Measurements from ENCODE around the gene SNTG2.
A peak's percentile ranks its signal among the peaks of the same experiment; 100 is the strongest.

The SNTG2 gene

DNA sequence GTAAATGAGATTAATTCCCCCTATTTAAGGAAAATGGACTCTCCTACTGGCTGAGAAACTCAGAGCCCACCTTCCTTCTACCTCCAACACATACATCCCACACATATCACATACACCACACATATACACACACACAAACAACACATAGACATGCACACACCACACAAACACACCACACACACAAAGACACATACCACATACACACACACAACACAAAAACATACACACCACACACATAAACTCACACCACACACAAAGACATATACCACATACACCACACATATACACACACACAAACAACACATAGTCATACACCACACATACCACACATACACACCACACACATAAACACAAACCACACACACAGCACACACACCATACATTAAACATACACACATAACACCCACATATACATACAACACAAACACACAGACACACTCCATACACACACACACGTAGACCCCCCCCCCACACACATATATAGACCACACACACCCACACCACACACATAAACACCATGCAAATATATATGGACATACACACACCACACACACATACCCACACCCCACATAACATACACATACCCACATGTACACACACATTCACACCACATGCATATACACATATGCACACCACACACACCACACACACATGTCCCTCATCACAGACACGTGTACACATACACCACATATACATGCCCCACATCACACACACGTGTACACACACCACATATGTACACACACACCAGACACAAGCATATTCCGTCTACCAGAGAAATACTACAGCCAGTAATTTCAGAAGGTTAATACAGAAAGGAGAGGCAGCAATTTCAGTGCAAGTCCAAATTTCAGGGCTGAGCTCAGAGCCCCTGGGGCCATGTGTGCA lies 204.3 kb downstream of the SNTG2 start:
- no peak for DNase-seq

DNA sequence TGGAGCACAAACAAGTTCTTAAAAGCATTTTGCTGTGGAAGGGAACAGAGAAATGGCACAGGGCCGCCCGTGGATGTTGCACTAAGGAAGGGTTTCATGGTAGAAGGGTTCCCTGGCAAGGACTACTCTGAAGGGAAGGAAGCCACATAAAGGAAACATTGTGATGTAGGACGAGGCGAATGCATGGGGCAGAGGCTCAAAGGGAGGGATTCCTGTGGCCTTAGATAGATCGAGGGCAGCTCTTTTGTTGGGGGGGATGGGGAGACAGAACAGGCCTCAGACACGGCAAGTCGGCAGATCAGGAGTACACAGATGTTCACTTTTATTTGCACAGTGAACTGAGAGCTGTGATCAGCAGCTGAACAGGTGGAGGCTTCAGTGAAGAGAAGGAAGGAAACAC lies 205.4 kb downstream of the SNTG2 start:
- DNase-seq: no peak

DNA sequence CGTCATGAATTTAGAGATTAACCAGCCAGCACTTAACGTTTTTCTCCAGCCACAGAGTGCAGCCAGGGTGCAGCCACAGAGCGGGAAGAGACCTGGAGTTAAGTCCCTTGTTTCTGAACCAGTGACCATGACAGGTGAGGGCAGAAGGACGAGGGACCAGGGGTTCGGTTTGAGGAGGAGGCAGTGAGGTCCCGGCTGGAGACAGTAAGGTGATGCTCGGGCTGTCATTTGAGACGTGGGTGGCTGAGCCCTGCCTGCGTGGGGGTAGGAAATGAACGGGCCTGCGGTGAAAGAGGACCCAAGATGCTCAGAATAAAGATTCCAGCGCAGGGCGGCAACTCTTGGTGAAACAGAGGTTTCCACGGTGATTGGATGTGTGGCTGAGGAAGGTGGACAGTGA lies 205.9 kb downstream of the SNTG2 start:
- no peak for DNase-seq

DNA sequence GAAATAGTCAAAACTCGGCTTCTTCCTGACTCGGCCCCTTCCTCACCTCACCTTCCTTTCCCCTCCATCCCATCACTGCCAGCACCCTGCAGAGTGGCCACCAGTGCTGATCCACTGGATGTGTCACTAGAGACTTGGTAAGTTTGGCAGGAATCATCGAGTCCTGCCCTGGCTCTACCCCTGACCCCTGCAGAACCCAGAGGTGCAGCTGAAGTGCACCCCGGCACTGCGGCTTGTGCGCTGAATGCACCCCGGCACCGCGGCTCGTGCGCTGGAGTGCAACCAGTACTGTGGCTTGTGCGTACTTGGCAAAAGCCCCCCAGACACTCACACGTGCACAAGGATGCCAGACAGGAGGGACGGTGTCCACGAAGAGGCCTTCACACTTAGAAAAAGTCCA lies 206.5 kb downstream of the SNTG2 start:
- DNase-seq: no peak

DNA sequence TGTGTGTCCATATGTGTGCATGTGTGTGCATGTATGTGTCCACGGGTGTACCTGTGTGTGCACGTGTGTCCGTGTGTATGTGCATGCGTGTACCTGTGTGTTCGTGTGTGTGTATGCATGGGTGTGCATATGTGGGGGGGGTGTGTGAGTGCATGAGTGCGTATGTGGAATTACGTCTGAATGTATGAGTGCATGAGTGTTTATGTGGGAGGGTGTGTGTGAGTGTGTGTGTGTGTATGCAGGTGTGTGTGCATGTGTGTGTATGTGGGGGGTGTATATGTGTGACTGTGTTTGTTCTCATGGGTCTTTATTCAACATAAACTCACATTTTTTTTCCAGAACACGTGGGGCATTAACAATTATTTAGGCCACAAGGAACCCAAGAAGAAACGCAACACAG lies 208.4 kb downstream of the SNTG2 start:
- DNase-seq: no peak

DNA sequence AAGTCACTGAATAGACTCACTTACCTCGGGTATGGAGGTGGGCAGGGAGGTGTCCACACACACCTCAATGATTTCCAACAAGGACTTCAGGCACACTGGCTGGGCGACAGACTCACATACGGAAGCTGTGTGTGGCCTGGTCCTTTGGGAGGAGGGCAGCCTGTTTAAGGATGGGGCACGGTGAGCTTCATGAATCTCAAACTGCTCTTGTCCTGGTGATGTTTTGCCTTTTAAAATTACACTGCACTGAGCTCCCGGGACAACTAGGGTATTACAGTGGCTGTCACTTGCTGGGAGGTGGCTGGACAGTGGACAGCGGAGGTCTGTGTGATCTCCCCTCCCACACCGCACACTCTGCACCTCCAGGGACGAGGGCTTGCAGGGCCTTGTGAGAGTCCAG lies 211.6 kb downstream of the SNTG2 start:
- no peak for DNase-seq

DNA sequence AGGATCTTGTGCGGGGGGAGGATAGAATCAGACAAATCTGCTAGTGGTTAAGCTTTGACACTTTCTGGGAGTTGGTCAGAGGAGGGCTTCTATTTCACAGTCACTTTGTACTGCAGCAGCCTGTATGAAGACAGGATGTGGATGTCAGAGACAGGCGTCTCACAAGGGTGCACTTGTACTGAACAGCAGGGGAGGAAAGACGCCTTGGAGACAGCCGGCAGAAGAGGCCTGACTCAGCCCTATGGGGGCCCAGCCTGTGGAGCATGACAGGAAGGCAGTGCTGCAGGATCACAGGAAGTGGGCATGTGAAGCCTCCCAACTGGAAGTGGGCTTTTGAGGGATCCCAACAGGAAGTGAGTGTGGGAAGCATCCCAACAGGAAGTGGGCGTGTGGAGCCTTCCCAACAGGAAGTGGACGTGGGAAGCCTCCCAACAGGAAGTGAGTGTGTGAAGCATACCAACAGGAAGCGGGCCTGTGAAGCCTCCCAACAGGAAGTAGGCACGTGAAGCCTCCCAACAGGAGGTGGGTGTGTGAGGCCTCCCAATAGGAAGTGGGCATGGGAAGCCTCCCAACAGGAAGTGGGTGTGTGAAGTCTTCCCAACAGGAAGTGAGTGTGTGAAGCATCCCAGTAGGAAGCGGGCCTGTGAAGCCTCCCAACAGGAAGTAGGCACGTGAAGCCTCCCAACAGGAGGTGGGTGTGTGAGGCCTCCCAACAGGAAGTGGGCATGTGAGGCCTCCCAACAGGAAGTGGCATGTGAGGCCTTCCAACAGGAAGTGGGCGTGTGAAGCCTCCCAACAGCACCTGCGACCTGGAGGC lies 212.3 kb downstream of the SNTG2 start:
- DNase-seq: no peak

DNA sequence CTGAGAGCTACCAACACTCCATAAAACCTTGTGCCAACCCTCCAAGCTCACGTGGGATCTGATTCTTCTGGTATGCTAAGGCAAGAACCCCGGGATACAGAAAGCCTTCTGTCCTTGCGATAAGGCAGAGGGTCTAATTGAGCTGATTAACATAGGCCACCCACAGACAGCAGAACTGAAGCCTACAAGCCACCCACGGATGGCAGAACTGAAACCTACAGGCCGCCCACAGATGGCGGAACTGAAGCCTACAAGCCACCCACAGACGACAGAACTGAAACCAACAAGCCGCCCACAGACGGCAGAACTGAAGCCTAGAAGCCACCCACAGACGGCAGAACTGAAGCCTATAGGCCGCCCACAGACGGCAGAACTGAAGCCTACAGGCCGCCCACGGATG lies 216.3 kb downstream of the SNTG2 start:
- no peak for DNase-seq

DNA sequence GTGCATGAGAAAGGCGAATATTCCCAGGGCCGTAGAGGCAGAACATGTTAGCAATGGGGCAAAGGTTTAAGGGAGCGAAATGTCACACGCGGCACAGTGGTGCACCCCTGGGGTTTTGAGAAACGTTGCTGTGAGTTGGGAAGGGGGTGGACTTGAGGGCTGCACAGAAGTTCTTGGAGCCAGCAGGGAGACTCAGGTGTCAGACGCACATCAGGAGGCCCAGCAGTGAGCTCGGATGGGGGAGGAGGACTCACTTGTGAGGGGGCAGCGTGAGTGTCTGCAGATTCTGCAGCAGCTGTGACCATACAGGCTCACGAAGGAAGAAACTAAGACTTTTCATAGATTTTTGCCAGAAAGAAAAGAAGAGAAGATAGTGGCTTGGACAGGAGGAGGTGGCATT lies 218.2 kb downstream of the SNTG2 start:
- no peak for DNase-seq

DNA sequence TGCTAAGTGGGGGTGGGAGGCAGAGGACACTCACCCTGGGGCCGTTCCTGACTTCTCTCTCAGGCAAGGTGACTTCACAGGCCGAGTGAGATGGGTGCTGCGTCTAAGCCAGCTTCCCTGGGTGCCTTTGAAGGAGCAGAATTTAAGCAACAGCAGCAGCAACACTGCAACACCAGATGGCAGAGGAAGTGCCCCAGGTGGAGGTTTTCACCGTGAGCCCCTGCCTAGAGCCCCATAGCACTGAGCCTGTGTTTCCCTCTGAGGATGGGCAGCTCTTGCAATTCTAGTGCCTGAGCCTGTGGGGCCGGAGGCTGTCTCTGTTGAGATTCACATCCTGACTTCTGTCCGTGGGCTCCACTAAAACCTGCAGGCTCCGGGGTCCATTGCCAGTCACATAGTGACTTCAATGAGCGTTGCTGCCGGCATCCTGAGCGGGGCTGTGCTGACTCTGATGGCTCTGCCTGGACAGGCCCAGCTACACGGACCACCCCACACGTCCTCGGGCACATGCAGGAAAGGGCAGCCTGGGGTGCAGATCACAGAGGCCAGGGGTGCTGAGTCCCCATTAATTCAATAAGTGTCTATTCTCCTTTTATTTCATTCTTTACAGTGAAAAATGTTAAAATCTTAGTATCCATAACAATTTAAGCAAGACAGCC lies 218.8 kb downstream of the SNTG2 start:
- DNase-seq: no peak

DNA sequence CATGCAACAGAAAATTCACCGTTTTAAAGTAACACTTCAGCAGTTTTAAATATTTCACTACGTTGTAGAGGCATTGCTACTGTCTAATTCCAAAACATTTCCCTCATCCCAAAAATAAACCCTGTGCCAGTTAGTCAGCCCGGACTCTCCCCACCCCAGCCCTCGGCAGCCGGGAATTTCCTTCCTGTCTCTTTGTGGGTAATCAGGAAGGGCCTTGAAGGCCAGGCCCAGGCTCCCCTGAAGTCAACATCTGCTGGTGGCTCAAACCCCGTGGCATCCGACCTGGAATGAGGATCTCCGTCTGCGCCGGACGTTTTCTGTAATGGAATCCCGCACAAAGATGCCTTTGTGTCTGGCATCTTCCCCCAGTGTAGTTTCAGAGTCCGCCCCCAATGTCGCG lies 219.6 kb downstream of the SNTG2 start:
- DNase-seq: no peak

DNA sequence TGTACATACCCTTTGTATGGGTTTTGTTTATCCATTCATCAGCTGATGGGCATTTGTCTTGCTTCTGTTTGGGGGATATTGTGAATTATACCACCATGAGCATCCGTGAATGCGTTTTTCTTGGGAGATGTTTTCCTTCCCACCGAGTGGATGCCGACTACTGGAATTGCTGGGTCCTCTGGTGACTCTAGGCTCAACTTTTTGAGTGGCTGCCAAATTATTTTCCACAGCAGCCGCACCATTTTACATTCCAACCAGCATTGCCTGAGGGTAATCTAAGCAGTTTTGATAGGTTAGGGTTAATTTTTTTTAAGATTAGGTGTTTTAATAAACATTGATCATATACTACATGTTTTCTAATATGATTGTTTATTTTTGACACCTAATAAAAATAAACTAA lies 220.1 kb downstream of the SNTG2 start:
- DNase-seq: no peak

DNA sequence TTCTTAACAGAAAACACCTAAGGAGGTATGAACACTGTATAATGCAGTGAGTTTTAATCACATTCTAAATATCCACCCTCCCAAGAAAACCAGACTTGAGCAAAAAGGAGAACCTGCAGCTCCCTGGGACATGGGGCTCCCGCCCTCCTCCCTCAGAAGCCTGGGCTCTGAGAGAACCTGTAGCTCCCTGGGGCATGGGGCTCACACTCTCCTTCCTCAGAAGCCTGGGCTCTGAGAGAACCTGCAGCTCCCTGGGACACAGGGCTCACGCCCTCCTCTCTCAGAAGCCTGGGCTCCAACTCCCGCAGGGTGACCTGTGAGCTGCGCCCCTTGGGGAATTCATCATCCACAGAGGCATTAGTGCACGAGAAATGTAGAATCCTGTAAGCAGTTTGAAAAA lies 222.9 kb downstream of the SNTG2 start:
- no peak for DNase-seq

DNA sequence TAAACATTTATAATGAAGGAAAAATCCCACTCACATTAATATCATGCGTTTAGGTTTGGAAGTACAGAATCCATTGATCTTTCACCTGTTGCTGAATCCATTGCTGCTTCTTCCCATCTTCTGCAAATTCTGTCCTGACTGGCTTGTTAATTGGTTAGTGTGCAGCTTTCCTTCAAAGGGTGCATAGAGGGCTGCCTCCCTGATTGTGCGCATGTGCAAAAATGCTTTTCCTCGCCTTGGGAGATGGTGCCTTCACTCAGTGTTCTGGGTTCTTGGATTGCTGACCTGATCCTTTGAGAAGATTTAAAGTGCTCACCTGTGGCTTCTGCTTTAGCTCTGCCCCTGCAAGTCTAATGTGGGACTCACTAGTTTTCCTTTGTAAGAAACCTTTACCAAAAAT lies 231.2 kb downstream of the SNTG2 start:
- DNase-seq: no peak

DNA sequence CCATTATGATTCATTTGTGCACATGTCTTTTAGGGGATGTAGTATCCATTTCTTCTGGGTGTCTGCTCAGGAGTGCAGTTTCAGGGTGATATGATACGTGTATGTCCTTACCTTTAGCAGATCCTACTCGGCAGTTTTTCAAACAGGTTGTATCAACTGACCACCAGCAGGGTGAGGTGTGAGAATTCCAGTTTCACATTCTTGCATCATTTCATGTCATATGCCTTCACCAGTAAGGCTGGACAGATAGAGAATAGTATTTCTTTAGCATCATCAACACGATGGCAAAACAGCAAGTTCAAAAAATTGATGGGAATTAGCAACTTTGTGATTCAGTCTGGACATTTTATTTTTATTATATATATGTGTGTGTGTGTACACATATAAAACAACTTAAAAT lies 232.7 kb downstream of the SNTG2 start:
- DNase-seq: peak; percentile 11

DNA sequence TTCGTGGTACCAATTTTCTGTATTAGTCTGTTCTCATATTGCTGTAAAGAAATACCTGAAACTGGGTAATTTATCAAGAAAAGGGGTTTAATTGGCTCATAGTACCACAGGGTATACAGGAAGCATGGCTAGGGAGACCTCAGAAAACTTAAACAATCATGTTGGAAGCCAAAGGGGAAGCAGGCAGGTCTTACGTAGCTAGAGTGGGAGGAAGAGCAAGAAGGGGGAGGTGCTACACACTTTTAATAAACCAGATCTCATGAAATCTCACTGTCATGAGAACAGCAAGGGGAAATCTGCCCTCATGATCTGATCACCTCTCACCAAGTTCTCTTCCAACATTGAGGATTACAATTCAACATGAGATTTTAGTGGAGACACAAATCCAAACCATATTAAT lies 235.8 kb downstream of the SNTG2 start:
- no peak for DNase-seq

DNA sequence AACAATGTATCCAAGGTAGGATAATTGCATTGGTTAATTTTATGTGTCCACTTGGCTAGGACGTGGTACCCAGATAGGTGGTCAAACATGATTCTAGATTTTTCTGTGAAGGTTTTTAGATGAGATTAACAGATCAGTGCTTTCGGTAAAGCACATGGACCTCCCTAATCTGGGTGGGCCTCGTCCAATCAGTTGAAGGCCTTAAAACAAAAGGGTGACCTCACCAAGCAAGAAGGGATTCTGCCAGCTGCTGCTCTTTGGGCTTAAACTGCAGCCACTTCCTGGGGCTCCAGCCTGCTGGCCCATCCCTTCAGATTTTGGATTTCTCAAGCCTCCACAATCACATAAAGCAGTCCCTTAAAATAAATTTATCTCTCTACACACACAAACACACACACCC lies 236.5 kb downstream of the SNTG2 start:
- no peak for DNase-seq

DNA sequence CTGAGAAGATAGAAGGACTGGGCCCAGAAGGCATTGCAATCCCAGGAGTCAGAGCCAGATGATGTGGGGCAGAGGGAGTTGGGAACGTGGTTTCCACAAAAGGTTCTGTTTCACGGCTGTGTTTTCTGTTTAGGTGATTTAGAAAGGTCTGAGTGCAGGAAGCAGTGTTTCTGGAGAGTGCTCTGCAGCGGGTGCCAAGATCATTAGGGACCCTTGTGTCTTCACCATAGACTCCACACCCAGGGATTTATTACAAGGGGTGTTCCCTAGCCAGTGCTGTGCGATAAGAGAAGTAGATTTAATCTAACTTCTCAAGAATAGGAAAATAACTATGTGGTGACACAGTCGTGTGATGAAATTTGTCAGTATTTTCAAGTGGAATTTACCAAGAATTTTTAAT lies 241.5 kb downstream of the SNTG2 start:
- no peak for DNase-seq

DNA sequence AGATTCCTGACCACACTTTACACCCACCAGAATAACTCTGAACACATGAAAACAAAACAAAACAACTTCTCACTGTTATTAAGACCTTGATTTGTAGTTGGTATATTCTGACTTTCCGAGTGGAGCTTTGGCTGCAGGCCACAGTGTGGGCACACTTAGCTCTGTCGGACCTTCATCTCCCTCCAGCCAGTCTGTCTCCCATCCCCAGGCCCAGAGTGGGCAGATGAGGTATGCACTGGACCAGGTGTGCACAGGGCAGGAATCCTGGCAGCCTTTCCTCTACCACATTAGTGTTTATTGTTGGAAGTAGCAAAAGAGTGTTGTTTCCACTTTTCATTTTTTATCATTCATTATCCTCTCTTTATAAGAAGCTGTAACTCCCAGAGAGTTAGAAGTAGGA lies 243.2 kb downstream of the SNTG2 start:
- DNase-seq: no peak

DNA sequence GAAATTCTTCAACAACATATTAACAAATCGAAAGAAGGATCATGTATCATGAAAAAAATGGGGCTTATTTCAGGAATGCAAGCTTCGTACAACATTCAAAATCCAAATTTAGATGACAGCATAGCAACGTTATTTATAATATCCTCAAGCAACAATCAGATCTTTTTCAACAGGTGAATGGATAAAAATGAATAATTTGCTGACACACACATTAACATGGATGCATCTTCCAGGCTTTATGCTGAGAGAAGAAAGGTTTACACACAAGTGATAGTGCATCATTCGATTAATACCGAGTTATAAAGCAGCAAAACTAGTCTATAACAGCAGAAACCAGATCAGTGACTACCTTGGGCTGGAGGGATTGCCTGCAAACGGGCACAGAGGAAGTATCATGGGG lies 253.1 kb downstream of the SNTG2 start:
- DNase-seq: no peak

DNA sequence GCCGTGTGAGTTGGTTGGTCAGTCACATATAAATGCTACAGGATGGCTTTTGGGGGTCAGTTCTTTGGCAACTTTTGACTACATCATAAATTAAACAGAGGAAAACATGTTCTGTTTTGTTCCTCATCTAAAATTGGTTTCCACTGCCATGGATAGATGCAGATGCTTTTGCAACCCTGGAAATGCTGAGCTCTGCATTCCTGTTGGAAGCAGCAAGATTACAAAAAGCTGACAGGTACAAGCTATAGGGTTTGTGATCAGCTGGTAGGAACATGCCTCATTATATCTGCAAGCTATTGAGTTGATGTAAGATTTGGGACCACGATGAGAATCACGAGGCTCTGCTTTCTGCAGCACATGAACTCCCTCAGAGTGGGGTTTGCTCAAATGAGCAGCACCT lies 255.2 kb downstream of the SNTG2 start:
- DNase-seq: no peak

DNA sequence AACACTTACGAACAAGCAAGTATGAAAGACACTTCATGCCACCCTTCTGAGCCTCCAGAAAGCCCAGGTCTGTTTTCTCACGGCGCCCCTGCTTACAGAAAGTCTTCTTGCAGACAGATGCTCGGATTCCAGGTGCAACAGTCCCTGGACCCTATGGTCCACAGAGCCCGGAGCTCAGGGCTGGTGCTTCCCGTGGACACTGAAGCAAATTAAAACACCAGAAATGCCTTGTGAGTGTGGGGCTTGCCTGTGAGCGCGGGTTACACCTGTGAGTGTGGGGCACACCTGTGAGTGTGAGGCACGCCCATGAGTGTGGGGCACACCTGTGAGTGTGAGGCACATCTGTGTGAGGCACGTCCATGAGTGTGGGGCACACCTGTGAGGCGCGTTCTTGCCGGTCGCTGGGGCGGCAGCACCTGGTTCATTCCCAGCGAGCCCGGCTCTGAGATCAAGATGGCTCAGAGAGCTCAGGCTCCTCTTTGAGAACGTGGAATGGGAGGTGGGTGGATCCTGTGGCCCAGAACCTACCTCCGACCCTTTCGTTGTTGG lies 257.4 kb downstream of the SNTG2 start:
- DNase-seq: no peak

DNA sequence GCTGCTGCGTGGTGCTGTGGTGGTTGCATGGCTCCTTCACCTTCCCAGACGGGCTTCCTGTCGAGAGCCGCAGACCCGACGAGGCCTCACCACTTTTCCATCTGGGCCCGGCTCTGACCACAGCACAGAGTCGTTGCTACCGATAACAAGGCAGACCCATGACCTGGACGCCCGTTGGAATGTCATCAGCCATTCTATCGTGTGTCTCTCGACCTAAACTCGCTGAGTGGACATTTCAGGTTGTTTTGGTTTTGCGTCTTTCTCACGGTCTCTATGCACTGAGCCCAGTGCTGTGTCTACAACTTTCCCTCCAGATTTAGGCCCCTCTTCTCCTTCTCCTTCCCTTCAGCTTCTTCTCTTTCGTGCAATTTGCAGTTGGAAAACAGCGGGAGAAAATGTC lies 257.9 kb downstream of the SNTG2 start:
- DNase-seq: no peak

DNA sequence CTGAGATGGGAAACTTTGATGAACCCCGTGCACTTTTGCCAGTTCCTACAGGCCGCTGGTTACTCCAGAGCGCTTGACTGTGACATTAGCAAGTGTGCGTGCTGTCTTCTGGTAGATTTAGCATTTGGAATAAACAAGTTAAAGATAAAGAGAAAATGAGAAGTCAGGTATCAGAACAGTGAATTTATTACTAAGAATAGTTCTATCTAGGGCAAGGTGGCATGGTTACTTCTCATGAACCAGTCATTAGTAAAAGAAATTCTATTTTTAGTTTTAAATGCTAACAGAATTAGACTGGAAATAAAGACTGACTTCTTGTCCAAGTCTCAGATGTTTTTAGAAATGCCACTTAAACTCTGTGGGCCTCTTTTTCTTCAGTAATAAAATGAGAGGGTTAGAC lies 258.6 kb downstream of the SNTG2 start:
- no peak for DNase-seq

Measured in OCI-M1 (cell line).